GM23338 (cell line): ENCODE measurements around the gene DLL4. TPM values are rescaled to one million over a fixed set of nuclear protein-coding genes. Genes with fewer than 3 reads are reported as not detected.
A peak's percentile ranks its signal among the peaks of the same experiment; 100 is the strongest.

Source experiments
- ATAC-seq: fragments of 200-7000 bp; cut with Tn5 transposase; 3 replicates; pipeline ENCODE4 v1.9.1; 2020
- DNase-seq: peaks from one replicate; pipeline ENCODE4 v3.0.0-alpha.2; 2015; ENCODE audit warnings: low spot score
- H2AFZ ChIP-seq: fragments of 200-600 bp; sonication (generic); 2 replicates; pipeline ENCODE4 v1.8.0; 2016; ENCODE audit warnings: antibody characterized with exemption, mild to moderate bottlenecking, moderate library complexity
- H3F3A ChIP-seq: fragments of 200-600 bp; sonication (generic); replicated peaks from 2 replicates; pipeline ENCODE4 v1.8.0; 2017; ENCODE audit warnings: antibody characterized with exemption, mixed run types, low read depth
- H3K27ac ChIP-seq: fragments of 200-600 bp; sonication (generic); 2 replicates; pipeline ENCODE4 v1.6.1; 2016; ENCODE audit warnings: low read depth
- H3K27me3 ChIP-seq: fragments of 200-600 bp; sonication (generic); 2 replicates; pipeline ENCODE4 v1.8.0; 2016; ENCODE audit warnings: mild to moderate bottlenecking, mixed run types, moderate library complexity; ENCODE audit not compliant: insufficient read depth
- H3K36me3 ChIP-seq: fragments of 200-600 bp; sonication (generic); 2 replicates; pipeline ENCODE4 v1.8.0; 2016; ENCODE audit warnings: mild to moderate bottlenecking; ENCODE audit not compliant: insufficient read depth
- H3K4me1 ChIP-seq: fragments of 200-600 bp; sonication (generic); 2 replicates; pipeline ENCODE4 v1.8.0; 2016; ENCODE audit warnings: mild to moderate bottlenecking, moderate library complexity; ENCODE audit not compliant: insufficient read depth
- H3K4me2 ChIP-seq: fragments of 200-600 bp; sonication (generic); 2 replicates; pipeline ENCODE4 v1.7.1; 2017; ENCODE audit warnings: mixed run types
- H3K4me3 ChIP-seq: fragments of 200-600 bp; sonication (generic); 2 replicates; pipeline ENCODE4 v1.6.1; 2016; ENCODE audit warnings: mixed run types
- H3K79me2 ChIP-seq: fragments of 200-600 bp; sonication (generic); replicated peaks from 2 replicates; pipeline ENCODE4 v1.8.0; 2017; ENCODE audit warnings: mild to moderate bottlenecking; ENCODE audit not compliant: insufficient read depth
- H3K9me2 ChIP-seq: fragments of 200-600 bp; sonication (generic); 2 replicates; pipeline ENCODE4 v1.8.0; 2017; ENCODE audit not compliant: insufficient read depth
- H4K20me1 ChIP-seq: fragments of 200-600 bp; sonication (generic); replicated peaks from 2 replicates; pipeline ENCODE4 v1.8.0; 2017; ENCODE audit warnings: mild to moderate bottlenecking; ENCODE audit not compliant: insufficient read depth
- H3K27ac Mint-ChIP-seq: 2 replicates; pipeline ENCODE4 v1.8.0; 2020; ENCODE audit warnings: inconsistent platforms, mild to moderate bottlenecking, moderate library complexity, mixed read lengths
- H3K27me3 Mint-ChIP-seq: 3 replicates; pipeline ENCODE4 v1.8.0; 2022; ENCODE audit warnings: low read depth, mild to moderate bottlenecking, moderate library complexity, mixed read lengths, inconsistent platforms; ENCODE audit not compliant: insufficient read depth, poor library complexity
- H3K36me3 Mint-ChIP-seq: 3 replicates; pipeline ENCODE4 v1.8.0; 2021; ENCODE audit warnings: low read depth, mild to moderate bottlenecking, inconsistent platforms, moderate library complexity, mixed read lengths
- H3K4me1 Mint-ChIP-seq: 3 replicates; pipeline ENCODE4 v1.8.0; 2020; ENCODE audit warnings: mild to moderate bottlenecking, inconsistent platforms, mixed read lengths
- H3K4me3 Mint-ChIP-seq: 3 replicates; pipeline ENCODE4 v1.8.0; 2021; ENCODE audit warnings: moderate library complexity, mild to moderate bottlenecking, inconsistent platforms, mixed read lengths
- H3K9me3 Mint-ChIP-seq: 3 replicates; pipeline ENCODE4 v1.8.0; 2020; ENCODE audit warnings: moderate library complexity, mild to moderate bottlenecking, inconsistent platforms, mixed read lengths
- CREB1 ChIP-seq: fragments of 250-450 bp; sonication (Bioruptor Pico); IDR thresholded peaks from 2 replicates; pipeline ENCODE4 v1.5.0; 2020; ENCODE audit warnings: low read depth, mild to moderate bottlenecking, moderate library complexity
- CTCF ChIP-seq, 2 experiments: fragments of 200-600 bp in 1 of 2; sonication (generic) in 1 of 2; conservative IDR thresholded peaks; 2 replicates each; pipeline versions ENCODE4 v1.5.1 to v1.6.1; 2016 to 2017; ENCODE audit warnings: antibody characterized with exemption in 2 of 2, low read depth in 2 of 2, mild to moderate bottlenecking in 2 of 2, moderate library complexity in 1 of 2
- EZH2phosphoT487 ChIP-seq: fragments of 200-600 bp; sonication (generic); IDR thresholded peaks from one replicate; pipeline ENCODE4 v1.8.1; 2018; ENCODE audit warnings: antibody characterized with exemption; ENCODE audit not compliant: unreplicated experiment
- JUNB ChIP-seq: IDR thresholded peaks from one replicate; pipeline ENCODE4 v1.6.1; 2016; ENCODE audit warnings: antibody characterized with exemption; ENCODE audit not compliant: unreplicated experiment
- NANOG ChIP-seq: IDR thresholded peaks from 2 replicates; pipeline ENCODE4 v1.6.1; 2016; ENCODE audit warnings: antibody characterized with exemption, borderline replicate concordance
- POLR2AphosphoS5 ChIP-seq: IDR thresholded peaks from 2 replicates; pipeline ENCODE4 v1.6.1; 2016; ENCODE audit warnings: antibody characterized with exemption, low read depth
- polyA plus RNA-seq: library from polyadenylated mRNA; unstranded; fragments of >200 nt; fragmentation: Nextera tagmentation; extraction: Ambion mirVana; gene quantifications from 2 replicates; pipeline ENCODE4 v1.2.1, GENCODE V29; 2016
- total RNA-seq: library from RNA; depleted of rRNA; stranded (reverse); fragments of >200 nt; shearing (Covaris generic); gene quantifications from 2 replicates; pipeline ENCODE4 v1.2.3, GENCODE V29; 2014
- TF ChIP-seq, protein P1 (sequence below): IDR thresholded peaks from one replicate; pipeline ENCODE4 v1.6.1; 2018; ENCODE audit warnings: antibody characterized with exemption; ENCODE audit not compliant: unreplicated experiment

Gene DLL4
- total and polyA plus RNA-seq, 2 experiments from 2014 or later: 0.31 to 0.99 TPM

- TF ChIP-seq JUNB (no peak), CREB1 (CRISPR knock-in tag) (no peak), NANOG (no peak), CTCF (conservative IDR thresholded peaks at IDR 0.05; ENCODE audit: low read depth in 2 of 2) (no peak)
Observed at GRCh38 chr15:40938536-40938870, 9.4 kb downstream of the DLL4 start (continued).

DNA sequence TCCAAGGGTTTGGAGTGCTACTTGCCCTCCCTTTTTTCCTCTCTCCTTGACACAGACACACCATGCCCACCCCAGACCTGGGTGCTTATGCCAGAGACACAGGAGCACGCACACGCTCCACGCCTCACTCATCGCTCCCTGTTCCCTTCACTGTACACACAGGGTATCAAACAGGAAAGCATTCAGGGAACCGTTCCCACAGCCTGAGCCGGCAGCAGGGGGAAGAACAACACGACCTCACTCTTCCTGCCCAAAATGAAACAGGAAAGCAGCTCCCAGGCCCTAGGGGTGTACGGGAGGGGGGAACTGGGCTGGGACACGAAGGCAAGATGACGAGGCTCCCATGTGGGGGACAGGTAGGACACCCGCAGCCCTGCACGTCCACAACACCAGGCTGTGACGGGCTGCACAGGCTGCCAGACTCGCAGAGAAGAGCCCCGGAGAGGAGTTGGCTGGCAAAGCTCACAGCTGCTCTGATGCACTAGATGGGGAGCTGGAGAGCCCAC is 11.2 kb downstream of the DLL4 start:
- Mint-ChIP-seq H3K4me1 (peaks cover 38% of the 10 kb centered on the region), H3K9me3 (no peaks in the 10 kb centered on the region; the same call in 2 of the 3 replicates), H3K27ac (no peak overlapping the region), H3K36me3 (no peaks in the 10 kb centered on the region; the same call in 2 of the 3 replicates), H3K27me3 (peaks cover 33% of the 10 kb centered on the region), H3K4me3 (peak overlapping the region; percentile 69; the same call in 2 of the 3 replicates)
- Histone ChIP-seq H3F3A (peaks cover 17% of the 10 kb centered on the region), H4K20me1 (no peaks in the 10 kb centered on the region), H3K27me3 (peaks cover 24% of the 10 kb centered on the region), H2AFZ (no peak overlapping the region), H3K4me2 (peak overlapping the region; percentile 88; the same call in 1 of the 2 replicates), H3K4me3 (no peak overlapping the region), H3K4me1 (peaks cover 21% of the 10 kb centered on the region), H3K79me2 (no peaks in the 10 kb centered on the region), H3K27ac (no peak overlapping the region), H3K36me3 (no peaks in the 10 kb centered on the region), H3K9me2 (no peaks in the 10 kb centered on the region)
- ATAC-seq: no peak
- TF ChIP-seq EZH2phosphoT487: no peak
- no peak for TF ChIP-seq CTCF (conservative IDR thresholded peaks at IDR 0.05; ENCODE audit: low read depth in 2 of 2)
- DNase-seq: no peak

DNA sequence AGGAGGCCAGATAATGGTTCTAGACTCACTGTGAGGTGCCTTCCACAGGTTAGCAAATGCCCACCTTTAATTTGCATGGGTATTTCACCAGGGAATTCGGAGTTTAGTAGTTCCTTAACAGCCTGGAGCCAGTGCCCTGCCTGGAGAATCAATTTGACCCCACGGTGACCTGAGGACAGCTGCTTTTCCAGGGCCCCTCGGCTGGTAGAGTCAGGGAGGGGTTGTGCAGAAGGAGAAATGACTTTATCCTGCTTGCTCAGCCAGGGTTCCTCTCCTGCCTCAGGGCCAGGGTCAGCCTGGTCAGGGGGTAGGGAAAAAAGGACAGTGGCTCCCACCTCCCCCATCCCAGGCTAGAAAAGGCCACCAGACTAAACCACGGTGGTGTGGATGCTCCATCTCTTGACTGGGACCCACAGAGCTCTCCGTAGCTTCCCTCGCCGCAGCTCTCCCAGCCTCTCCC is 12.0 kb downstream of the DLL4 start:
- peak overlapping the region; percentile 81; the same call in 1 of the 2 replicates for H3K27ac Mint-ChIP-seq
- no peaks in the 10 kb centered on the region for H3K36me3 ChIP-seq
- no peaks in the 10 kb centered on the region; the same call in 2 of the 3 replicates for H3K36me3 Mint-ChIP-seq
- H2AFZ ChIP-seq: peak overlapping the region; percentile 95
- H3K9me2 ChIP-seq: no peaks in the 10 kb centered on the region
- H3K4me3 Mint-ChIP-seq: peak overlapping the region; percentile 69
- peaks cover 21% of the 10 kb centered on the region for H3K4me1 ChIP-seq
- no peak for DNase-seq
- peak overlapping the region; percentile 88 for H3K4me2 ChIP-seq
- H3F3A ChIP-seq: peaks cover 17% of the 10 kb centered on the region
- no peaks in the 10 kb centered on the region for H3K79me2 ChIP-seq
- ATAC-seq: peak; percentile 11; the same call in 2 of the 3 replicates
- peak overlapping the region; percentile 66; the same call in 1 of the 2 replicates for H3K27ac ChIP-seq
- no peaks in the 10 kb centered on the region for H4K20me1 ChIP-seq
- H3K9me3 Mint-ChIP-seq: no peaks in the 10 kb centered on the region; the same call in 2 of the 3 replicates
- H3K4me1 Mint-ChIP-seq: peaks cover 38% of the 10 kb centered on the region
- peak overlapping the region; percentile 71 for H3K4me3 ChIP-seq
- H3K27me3 ChIP-seq: peaks cover 24% of the 10 kb centered on the region
- peaks cover 30% of the 10 kb centered on the region for H3K27me3 Mint-ChIP-seq
- TF ChIP-seq CTCF (conservative IDR thresholded peaks at IDR 0.05; ENCODE audit: low read depth in 2 of 2) (no peak), POLR2AphosphoS5 (no peak), CREB1 (CRISPR knock-in tag) (no peak), EZH2phosphoT487 (no peak)
- TF ChIP-seq, protein P1, sequence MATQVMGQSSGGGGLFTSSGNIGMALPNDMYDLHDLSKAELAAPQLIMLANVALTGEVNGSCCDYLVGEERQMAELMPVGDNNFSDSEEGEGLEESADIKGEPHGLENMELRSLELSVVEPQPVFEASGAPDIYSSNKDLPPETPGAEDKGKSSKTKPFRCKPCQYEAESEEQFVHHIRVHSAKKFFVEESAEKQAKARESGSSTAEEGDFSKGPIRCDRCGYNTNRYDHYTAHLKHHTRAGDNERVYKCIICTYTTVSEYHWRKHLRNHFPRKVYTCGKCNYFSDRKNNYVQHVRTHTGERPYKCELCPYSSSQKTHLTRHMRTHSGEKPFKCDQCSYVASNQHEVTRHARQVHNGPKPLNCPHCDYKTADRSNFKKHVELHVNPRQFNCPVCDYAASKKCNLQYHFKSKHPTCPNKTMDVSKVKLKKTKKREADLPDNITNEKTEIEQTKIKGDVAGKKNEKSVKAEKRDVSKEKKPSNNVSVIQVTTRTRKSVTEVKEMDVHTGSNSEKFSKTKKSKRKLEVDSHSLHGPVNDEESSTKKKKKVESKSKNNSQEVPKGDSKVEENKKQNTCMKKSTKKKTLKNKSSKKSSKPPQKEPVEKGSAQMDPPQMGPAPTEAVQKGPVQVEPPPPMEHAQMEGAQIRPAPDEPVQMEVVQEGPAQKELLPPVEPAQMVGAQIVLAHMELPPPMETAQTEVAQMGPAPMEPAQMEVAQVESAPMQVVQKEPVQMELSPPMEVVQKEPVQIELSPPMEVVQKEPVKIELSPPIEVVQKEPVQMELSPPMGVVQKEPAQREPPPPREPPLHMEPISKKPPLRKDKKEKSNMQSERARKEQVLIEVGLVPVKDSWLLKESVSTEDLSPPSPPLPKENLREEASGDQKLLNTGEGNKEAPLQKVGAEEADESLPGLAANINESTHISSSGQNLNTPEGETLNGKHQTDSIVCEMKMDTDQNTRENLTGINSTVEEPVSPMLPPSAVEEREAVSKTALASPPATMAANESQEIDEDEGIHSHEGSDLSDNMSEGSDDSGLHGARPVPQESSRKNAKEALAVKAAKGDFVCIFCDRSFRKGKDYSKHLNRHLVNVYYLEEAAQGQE: no peak
